Astrocyte (in vitro differentiated cells and primary cell): Measurements from ENCODE around the gene CDK15. TPM values are rescaled to one million over a fixed set of nuclear protein-coding genes. Genes with fewer than 3 reads are reported as not detected.

Experiments used
- DNase-seq: peaks from one replicate; pipeline ENCODE4 v3.0.0-alpha.2; 2010; ENCODE audit warnings: low read depth
- FAIRE-seq: peaks from 2 replicates; lab custom pipeline; 2011; peaks lifted over from hg19 to GRCh38; lab: Jason Lieb, UNC
- H2AFZ ChIP-seq: 2 replicates; pipeline ENCODE4 v1.6.0; 2012; ENCODE audit warnings: low read depth, low read length, inconsistent platforms
- H3K27ac ChIP-seq: 2 replicates; pipeline ENCODE4 v1.5.1; 2011; ENCODE audit warnings: low read depth, low read length, inconsistent platforms
- H3K27me3 ChIP-seq: 2 replicates; pipeline ENCODE4 v1.6.0; 2011; ENCODE audit warnings: low read length, inconsistent platforms; ENCODE audit not compliant: insufficient read depth
- H3K36me3 ChIP-seq: 2 replicates; pipeline ENCODE4 v1.5.1; 2011; ENCODE audit warnings: low read length, inconsistent platforms; ENCODE audit not compliant: insufficient read depth
- H3K4me1 ChIP-seq: 2 replicates; pipeline ENCODE4 v1.5.1; 2011; ENCODE audit warnings: low read length, inconsistent platforms; ENCODE audit not compliant: insufficient read depth
- H3K4me2 ChIP-seq: 2 replicates; pipeline ENCODE4 v1.6.0; 2012; ENCODE audit warnings: low read length, inconsistent platforms
- H3K4me3 ChIP-seq: 2 replicates; pipeline ENCODE4 v1.5.1; 2011; ENCODE audit warnings: low read depth, mild to moderate bottlenecking, low read length, inconsistent platforms; ENCODE audit not compliant: insufficient read depth
- H3K79me2 ChIP-seq: 2 replicates; pipeline ENCODE4 v1.6.0; 2012; ENCODE audit warnings: mild to moderate bottlenecking, low read length, inconsistent platforms; ENCODE audit not compliant: insufficient read depth
- H3K9ac ChIP-seq: 2 replicates; pipeline ENCODE4 v1.6.0; 2012; ENCODE audit warnings: mild to moderate bottlenecking, low read length, inconsistent platforms
- H3K9me3 ChIP-seq: 2 replicates; pipeline ENCODE4 v1.5.1; 2012; ENCODE audit warnings: low read depth, mild to moderate bottlenecking, low read length, inconsistent platforms; ENCODE audit not compliant: insufficient read depth
- H4K20me1 ChIP-seq: 2 replicates; pipeline ENCODE4 v1.6.0; 2012; ENCODE audit warnings: low read length, inconsistent platforms; ENCODE audit not compliant: insufficient read depth
- H3K27ac Mint-ChIP-seq: one replicate; pipeline ENCODE4 v1.8.0; 2021; ENCODE audit warnings: mild to moderate bottlenecking, mixed read lengths; ENCODE audit not compliant: unreplicated experiment
- H3K27me3 Mint-ChIP-seq: one replicate; pipeline ENCODE4 v1.8.0; 2021; ENCODE audit warnings: low read depth, mixed read lengths; ENCODE audit not compliant: unreplicated experiment
- H3K36me3 Mint-ChIP-seq: one replicate; pipeline ENCODE4 v1.8.0; 2021; ENCODE audit warnings: low read depth, mixed read lengths; ENCODE audit not compliant: unreplicated experiment
- H3K4me1 Mint-ChIP-seq: one replicate; pipeline ENCODE4 v1.8.0; 2021; ENCODE audit warnings: low read depth, mixed read lengths; ENCODE audit not compliant: unreplicated experiment
- H3K4me3 Mint-ChIP-seq: one replicate; pipeline ENCODE4 v1.8.0; 2021; ENCODE audit warnings: mild to moderate bottlenecking, moderate library complexity, mixed read lengths; ENCODE audit not compliant: unreplicated experiment
- H3K9me3 Mint-ChIP-seq: one replicate; pipeline ENCODE4 v1.8.0; 2021; ENCODE audit warnings: mild to moderate bottlenecking, mixed read lengths; ENCODE audit not compliant: unreplicated experiment
- EZH2 ChIP-seq: IDR thresholded peaks from 2 replicates; pipeline ENCODE4 v1.6.1; 2012; ENCODE audit warnings: mild to moderate bottlenecking, low read length, inconsistent platforms; ENCODE audit not compliant: insufficient read depth
- total RNA-seq: library from RNA; stranded (reverse); gene quantifications from 2 replicates; pipeline ENCODE4 v1.2.1, GENCODE V29; 2021
- TF ChIP-seq, protein P1 (sequence below): IDR thresholded peaks from 2 replicates; pipeline ENCODE4 v1.5.1; 2011; ENCODE audit warnings: low read depth, mild to moderate bottlenecking, inconsistent platforms, low read length, moderate library complexity; ENCODE audit not compliant: insufficient read depth

Gene CDK15
- total RNA-seq, 1 donor from 2014 or later, result 6.6 TPM

DNA sequence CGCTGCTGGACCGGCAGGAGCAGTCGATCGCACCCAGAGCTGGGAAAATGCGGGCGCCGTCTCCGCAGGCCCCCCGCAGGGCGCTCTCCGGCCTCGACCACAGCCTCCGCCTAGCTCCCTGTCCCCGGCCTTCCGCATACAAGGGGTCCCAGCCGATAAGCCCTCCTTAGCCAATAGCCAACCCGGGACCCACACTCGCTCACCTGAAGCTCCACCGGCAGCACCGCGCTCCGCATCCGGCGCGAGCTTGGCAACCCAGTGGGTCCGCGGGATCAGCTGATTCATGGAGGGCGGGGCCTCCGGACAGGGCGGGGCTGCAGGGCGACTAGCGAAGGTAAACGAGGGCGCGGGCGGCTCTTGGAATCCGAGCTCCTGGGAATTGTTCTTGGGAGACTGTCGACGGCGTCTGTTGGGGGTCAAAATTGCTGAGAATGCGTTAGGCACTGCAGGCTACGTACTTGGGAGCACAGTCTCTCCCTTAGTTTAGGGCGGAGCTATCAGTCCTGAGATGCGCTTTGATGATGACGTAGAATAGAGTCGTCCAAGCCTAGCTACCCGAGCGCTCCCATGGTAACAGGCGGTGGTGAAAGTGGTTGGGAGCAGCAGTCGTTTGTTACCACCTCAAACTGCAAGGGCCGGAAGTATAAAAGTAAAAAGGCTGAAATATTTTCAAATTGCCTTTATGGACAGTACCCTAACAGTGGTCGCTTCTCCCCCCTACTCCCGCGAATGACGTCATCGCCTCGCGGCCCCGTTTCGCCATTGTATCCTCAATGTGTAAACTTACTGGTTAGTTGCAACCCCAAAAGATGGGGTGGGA is 25.5 kb upstream of the CDK15 start, which contains the start of gene ALS2:
Gene ALS2, minus strand, starts transcription at position 260 of the 820 bp plus-strand sequence. CDS start 12,048 bp downstream, outside the sequence.
- peaks cover 32% of the 10 kb centered on the region for H4K20me1 ChIP-seq

DNA sequence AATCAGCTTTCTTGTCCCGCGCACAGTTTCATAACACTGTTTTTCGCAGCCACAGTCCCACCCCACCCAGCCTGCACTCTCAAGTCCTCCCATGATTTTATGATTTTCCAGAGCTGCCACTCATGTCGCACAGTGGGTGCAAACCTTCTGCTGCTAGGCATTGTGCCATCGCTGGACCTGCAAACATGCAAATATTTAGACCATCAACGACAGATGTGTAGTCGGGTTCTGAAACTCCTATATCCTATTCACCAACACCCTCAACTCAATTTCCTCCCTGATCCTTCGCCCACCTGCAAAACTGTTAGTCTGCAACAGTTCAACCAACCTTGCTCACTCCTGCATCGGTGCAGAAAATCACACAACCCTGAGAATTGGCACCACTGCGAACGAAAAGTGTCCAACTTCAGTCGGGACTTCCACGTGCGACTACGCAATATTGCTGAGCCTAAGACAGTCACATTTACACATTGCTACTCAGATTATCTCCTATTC is 24.7 kb upstream of the CDK15 start:
- TF ChIP-seq, protein P1, sequence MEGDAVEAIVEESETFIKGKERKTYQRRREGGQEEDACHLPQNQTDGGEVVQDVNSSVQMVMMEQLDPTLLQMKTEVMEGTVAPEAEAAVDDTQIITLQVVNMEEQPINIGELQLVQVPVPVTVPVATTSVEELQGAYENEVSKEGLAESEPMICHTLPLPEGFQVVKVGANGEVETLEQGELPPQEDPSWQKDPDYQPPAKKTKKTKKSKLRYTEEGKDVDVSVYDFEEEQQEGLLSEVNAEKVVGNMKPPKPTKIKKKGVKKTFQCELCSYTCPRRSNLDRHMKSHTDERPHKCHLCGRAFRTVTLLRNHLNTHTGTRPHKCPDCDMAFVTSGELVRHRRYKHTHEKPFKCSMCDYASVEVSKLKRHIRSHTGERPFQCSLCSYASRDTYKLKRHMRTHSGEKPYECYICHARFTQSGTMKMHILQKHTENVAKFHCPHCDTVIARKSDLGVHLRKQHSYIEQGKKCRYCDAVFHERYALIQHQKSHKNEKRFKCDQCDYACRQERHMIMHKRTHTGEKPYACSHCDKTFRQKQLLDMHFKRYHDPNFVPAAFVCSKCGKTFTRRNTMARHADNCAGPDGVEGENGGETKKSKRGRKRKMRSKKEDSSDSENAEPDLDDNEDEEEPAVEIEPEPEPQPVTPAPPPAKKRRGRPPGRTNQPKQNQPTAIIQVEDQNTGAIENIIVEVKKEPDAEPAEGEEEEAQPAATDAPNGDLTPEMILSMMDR, result no peak
- TF ChIP-seq EZH2, result no peak
- peak overlapping the region; percentile 94 for H2AFZ ChIP-seq
- H3K9ac ChIP-seq, result peak overlapping the region; percentile 94
- Mint-ChIP-seq H3K36me3 (no peaks in the 10 kb centered on the region), H3K4me3 (peak overlapping the region; percentile 96), H3K27ac (peak overlapping the region; percentile 83), H3K27me3 (peaks cover 3% of the 10 kb centered on the region), H3K4me1 (peaks cover 25% of the 10 kb centered on the region), H3K9me3 (no peaks in the 10 kb centered on the region)
- H3K4me1 ChIP-seq, result peaks cover 34% of the 10 kb centered on the region
- peaks cover 26% of the 10 kb centered on the region for H4K20me1 ChIP-seq
- H3K27ac ChIP-seq, result peak overlapping the region; percentile 90
- H3K4me2 ChIP-seq, result peak overlapping the region; percentile 93
- no peaks in the 10 kb centered on the region for H3K9me3 ChIP-seq
- peaks cover 41% of the 10 kb centered on the region for H3K79me2 ChIP-seq
- DNase-seq (no peak), FAIRE-seq (no peak)
- H3K4me3 ChIP-seq, result peak overlapping the region; percentile 93
- no peaks in the 10 kb centered on the region for H3K27me3 ChIP-seq
- no peaks in the 10 kb centered on the region for H3K36me3 ChIP-seq

More for the DNA sequence above, 25.5 kb upstream of the CDK15 start, which contains the start of gene ALS2:
- Histone ChIP-seq H3K4me1 (peaks cover 31% of the 10 kb centered on the region), H2AFZ (peak within 1 kb of the TSS; percentile 94), H3K4me3 (peak within 1 kb of the TSS; percentile 93), H3K79me2 (peaks cover 48% of the 10 kb centered on the region), H3K4me2 (peak within 1 kb of the TSS; percentile 93), H3K9ac (peak within 1 kb of the TSS; percentile 94), H3K27ac (peak within 1 kb of the TSS; percentile 90), H3K9me3 (no peaks in the 10 kb centered on the region), H3K36me3 (no peaks in the 10 kb centered on the region), H3K27me3 (no peaks in the 10 kb centered on the region)
- Mint-ChIP-seq H3K4me3 (peak within 1 kb of the TSS; percentile 96), H3K9me3 (no peaks in the 10 kb centered on the region), H3K4me1 (peaks cover 28% of the 10 kb centered on the region), H3K27me3 (peaks cover 3% of the 10 kb centered on the region), H3K27ac (peak within 1 kb of the TSS; percentile 94), H3K36me3 (no peaks in the 10 kb centered on the region)
- TF ChIP-seq, protein P1, result no peak
- no peak for TF ChIP-seq EZH2
- DNase-seq (peak; percentile 99), FAIRE-seq (peak; percentile 99)
